ENCODE measurements around the gene PSMG2. TPM values are rescaled to one million over a fixed set of nuclear protein-coding genes. Genes with fewer than 3 reads are reported as not detected.
"Not testable (repeated sequence)": the region's sequence is repeated elsewhere in the genome, so short reads cannot be mapped to it uniquely, and the experiment has no call there.

The PSMG2 gene
- total RNA-seq, 1 donor from 2014 or later, result 58.2 TPM

DNA sequence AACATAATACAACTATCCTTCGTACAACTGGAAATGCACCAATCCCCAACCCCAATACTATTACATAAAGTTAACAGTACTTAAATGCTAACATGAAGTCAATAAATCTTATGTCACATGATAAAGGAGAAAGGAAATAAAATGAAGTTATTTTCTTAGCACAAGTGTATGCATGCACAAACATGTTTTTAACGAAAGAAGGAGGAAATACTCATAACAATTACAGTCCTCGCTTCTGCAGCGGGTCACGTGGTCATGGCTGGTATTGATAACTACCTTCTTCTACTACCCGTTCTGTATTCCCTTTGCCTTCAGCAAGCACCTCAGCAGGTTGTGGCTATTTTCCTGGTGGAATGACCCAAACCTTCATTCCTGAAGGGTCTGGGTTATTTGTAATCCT lies 51.7 kb downstream of the PSMG2 start:
- TF ChIP-seq, protein P1, sequence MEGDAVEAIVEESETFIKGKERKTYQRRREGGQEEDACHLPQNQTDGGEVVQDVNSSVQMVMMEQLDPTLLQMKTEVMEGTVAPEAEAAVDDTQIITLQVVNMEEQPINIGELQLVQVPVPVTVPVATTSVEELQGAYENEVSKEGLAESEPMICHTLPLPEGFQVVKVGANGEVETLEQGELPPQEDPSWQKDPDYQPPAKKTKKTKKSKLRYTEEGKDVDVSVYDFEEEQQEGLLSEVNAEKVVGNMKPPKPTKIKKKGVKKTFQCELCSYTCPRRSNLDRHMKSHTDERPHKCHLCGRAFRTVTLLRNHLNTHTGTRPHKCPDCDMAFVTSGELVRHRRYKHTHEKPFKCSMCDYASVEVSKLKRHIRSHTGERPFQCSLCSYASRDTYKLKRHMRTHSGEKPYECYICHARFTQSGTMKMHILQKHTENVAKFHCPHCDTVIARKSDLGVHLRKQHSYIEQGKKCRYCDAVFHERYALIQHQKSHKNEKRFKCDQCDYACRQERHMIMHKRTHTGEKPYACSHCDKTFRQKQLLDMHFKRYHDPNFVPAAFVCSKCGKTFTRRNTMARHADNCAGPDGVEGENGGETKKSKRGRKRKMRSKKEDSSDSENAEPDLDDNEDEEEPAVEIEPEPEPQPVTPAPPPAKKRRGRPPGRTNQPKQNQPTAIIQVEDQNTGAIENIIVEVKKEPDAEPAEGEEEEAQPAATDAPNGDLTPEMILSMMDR (IDR thresholded peaks at IDR 0.05; ENCODE audit: unreplicated experiment), result no peak
- H3K27ac Mint-ChIP-seq, result no peak overlapping the region
- H3K36me3 Mint-ChIP-seq (ENCODE audit: insufficient read depth), result no peaks in the 10 kb centered on the region
- H3K4me1 Mint-ChIP-seq (ENCODE audit: low read depth), result no peaks in the 10 kb centered on the region
- H3K4me3 Mint-ChIP-seq (ENCODE audit: low read depth), result no peak overlapping the region
- no peaks in the 10 kb centered on the region for H3K9me3 Mint-ChIP-seq (ENCODE audit: low read depth)
- H3K27me3 Mint-ChIP-seq, result no peaks in the 10 kb centered on the region
- DNase-seq (ENCODE audit: low spot score, unreplicated experiment), result no peak

DNA sequence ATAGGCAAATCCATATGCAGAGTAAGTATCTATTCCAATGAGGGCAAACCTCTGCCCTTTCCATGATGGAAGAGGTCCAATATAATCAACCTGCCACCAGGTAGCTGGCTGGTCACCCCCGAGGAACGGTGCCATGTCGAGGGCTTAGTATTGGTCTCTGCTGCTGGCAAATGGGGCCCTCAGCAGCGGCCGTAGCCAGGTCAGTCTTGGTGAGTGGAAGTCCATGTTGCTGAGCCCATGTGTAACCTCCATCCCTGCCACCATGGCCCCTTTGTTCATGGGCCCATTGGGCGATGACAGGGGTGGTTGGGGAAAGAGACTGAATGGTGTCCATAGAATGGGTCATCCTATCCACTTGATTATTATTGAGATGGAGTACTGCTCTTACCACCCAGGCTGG lies 52.8 kb downstream of the PSMG2 start:
- not testable (repeated sequence) for H3K9me3 Mint-ChIP-seq (ENCODE audit: low read depth); H3K4me3 Mint-ChIP-seq (ENCODE audit: low read depth); DNase-seq (ENCODE audit: low spot score, unreplicated experiment); H3K27me3 Mint-ChIP-seq; H3K27ac Mint-ChIP-seq; H3K4me1 Mint-ChIP-seq (ENCODE audit: low read depth); H3K36me3 Mint-ChIP-seq (ENCODE audit: insufficient read depth)

DNA sequence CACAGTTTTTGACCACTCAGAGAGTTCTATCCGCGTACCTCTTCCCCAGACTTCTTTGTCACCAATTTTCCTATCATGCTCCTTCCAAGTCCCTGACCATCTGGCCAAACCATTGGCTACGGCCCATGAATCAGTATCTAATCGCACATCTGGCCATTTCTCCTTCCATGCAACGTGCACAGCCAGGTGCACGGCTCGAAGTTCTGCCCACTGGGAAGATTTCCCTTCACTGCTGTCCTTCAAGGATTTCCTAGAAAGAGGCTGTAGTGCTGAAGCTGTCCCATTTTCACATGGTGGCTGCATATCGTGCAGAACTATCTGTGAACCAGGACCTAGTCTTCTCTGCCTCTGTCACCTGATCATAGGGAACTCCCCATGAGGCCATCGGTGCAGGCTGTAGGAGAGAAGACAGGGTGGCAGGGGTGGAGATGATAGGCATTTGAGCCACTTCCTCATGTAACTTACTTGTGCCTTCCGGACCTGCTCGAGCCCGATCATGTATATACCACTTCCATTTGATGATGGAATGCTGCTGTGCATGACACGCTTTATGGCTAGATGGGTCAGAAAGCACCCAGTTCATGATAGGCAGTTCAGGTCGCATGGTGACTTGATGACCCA lies 53.9 kb downstream of the PSMG2 start:
- not testable (repeated sequence) for H3K36me3 Mint-ChIP-seq (ENCODE audit: insufficient read depth); H3K4me3 Mint-ChIP-seq (ENCODE audit: low read depth); H3K9me3 Mint-ChIP-seq (ENCODE audit: low read depth); H3K27me3 Mint-ChIP-seq; H3K4me1 Mint-ChIP-seq (ENCODE audit: low read depth); H3K27ac Mint-ChIP-seq; DNase-seq (ENCODE audit: low spot score, unreplicated experiment)

DNA sequence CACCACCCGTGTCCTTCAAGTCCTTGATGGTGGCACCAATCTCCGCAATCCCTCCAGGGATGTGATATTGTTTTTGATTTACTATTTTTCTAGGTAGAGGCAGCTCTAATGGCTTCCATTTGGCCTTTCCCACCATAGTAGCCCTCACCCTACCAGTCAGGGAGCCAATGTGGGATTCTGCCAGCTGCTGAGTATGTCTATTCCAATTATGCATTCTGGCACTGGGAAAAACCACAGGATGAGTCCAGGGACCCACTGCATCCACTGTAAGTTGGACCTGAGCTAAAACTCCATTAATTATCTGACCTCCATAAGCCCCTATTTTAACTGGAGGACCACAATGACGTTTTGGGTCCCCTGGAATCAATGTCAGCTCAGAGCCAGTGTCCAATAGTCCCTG lies 55.7 kb downstream of the PSMG2 start:
- not testable (repeated sequence) for H3K27ac Mint-ChIP-seq; H3K4me3 Mint-ChIP-seq (ENCODE audit: low read depth); H3K27me3 Mint-ChIP-seq; H3K9me3 Mint-ChIP-seq (ENCODE audit: low read depth); H3K4me1 Mint-ChIP-seq (ENCODE audit: low read depth); H3K36me3 Mint-ChIP-seq (ENCODE audit: insufficient read depth); DNase-seq (ENCODE audit: low spot score, unreplicated experiment)

DNA sequence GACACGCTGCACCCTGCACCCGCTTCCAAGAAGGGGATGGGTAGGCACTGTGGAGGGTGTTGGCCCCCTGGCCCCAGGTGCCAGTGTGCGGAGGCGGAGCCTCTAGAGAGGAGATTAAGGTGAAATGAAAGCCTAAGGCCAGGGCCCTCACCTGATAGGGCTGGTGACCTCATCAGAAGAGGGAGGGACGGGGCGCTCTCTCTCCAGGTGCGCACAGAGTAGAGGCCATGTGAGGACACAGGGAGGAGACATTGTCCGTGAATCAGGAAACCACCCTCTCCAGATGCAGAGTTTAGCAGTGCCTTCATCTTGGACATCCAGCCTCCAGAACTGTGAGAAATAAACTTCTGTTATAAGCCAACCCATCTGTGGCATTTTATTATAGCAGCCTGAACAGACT lies 62.3 kb downstream of the PSMG2 start:
- no peaks in the 10 kb centered on the region for H3K36me3 Mint-ChIP-seq (ENCODE audit: insufficient read depth)

DNA sequence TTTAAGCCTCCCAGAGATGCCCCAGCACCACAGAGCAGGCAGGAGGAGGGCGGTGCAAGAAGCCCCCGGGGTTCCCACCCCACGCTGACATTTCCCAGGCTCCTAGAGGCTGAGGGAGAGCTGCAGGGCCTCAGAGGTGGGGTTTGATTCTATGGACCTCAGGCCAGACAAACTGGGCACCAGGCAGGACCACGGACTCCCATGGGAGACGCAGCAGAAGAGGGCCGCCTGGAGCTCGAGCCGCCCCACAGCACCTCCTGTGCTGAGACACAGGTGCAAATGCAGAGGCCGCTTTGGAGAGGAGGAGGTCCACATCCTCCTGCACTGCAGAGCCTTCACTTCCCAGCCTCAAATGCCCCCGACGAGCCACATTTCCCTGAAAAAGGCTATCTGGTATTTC lies 62.7 kb downstream of the PSMG2 start:
- H3K4me1 Mint-ChIP-seq (ENCODE audit: low read depth), result peaks cover 6% of the 10 kb centered on the region
- no peaks in the 10 kb centered on the region for H3K27me3 Mint-ChIP-seq
- H3K27ac Mint-ChIP-seq, result no peak overlapping the region
- H3K4me3 Mint-ChIP-seq (ENCODE audit: low read depth), result no peak overlapping the region
- no peaks in the 10 kb centered on the region for H3K9me3 Mint-ChIP-seq (ENCODE audit: low read depth)
- TF ChIP-seq, protein P1 (IDR thresholded peaks at IDR 0.05; ENCODE audit: unreplicated experiment), result no peak
- no peak for DNase-seq (ENCODE audit: low spot score, unreplicated experiment)
- H3K36me3 Mint-ChIP-seq (ENCODE audit: insufficient read depth), result no peaks in the 10 kb centered on the region

More for the DNA sequence above, 62.3 kb downstream of the PSMG2 start:
- no peaks in the 10 kb centered on the region for H3K9me3 Mint-ChIP-seq (ENCODE audit: low read depth)
- H3K4me1 Mint-ChIP-seq (ENCODE audit: low read depth), result peaks cover 6% of the 10 kb centered on the region
- no peaks in the 10 kb centered on the region for H3K27me3 Mint-ChIP-seq
- no peak overlapping the region for H3K27ac Mint-ChIP-seq
- no peak for DNase-seq (ENCODE audit: low spot score, unreplicated experiment)
- TF ChIP-seq, protein P1 (IDR thresholded peaks at IDR 0.05; ENCODE audit: unreplicated experiment), result no peak
- H3K4me3 Mint-ChIP-seq (ENCODE audit: low read depth), result no peak overlapping the region

DNA sequence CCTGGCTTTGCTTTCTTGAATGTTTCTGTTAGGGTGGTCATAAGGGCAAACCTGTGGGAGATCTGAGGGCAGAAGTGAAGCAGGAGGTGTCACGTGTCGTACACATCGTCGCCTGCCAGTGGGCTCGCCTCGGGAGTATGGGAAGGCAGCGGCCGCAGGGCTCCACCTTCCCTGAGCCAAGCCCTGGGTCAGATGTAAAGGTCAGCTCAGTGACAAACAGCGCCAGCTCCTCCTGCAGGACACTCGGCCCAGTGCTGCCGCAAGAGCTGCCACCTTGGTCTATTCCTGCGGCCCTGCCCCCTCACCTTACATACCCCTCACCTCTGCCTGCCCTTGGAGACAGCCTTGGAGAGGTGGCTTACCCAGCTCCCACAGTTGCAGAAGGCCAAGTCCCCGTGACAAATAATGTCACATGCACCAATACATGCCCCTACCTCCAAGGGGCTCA lies 64.2 kb downstream of the PSMG2 start:
- Mint-ChIP-seq H3K27ac (no peak overlapping the region), H3K36me3 (ENCODE audit: insufficient read depth) (no peaks in the 10 kb centered on the region), H3K9me3 (ENCODE audit: low read depth) (no peaks in the 10 kb centered on the region), H3K27me3 (no peaks in the 10 kb centered on the region), H3K4me3 (ENCODE audit: low read depth) (no peak overlapping the region), H3K4me1 (ENCODE audit: low read depth) (peaks cover 6% of the 10 kb centered on the region)
- DNase-seq (ENCODE audit: low spot score, unreplicated experiment), result peak; percentile 21
- TF ChIP-seq, protein P1 (IDR thresholded peaks at IDR 0.05; ENCODE audit: unreplicated experiment), result peak; percentile 50
